Activated B cell treated with CpG ODN at 0.5 μM for 24 hours (primary cell): Measurements from ENCODE around the gene LBHD1. TPM values are rescaled to one million over a fixed set of nuclear protein-coding genes. Genes with fewer than 3 reads are reported as not detected.
"Not testable (repeated sequence)": the region's sequence is repeated elsewhere in the genome, so short reads cannot be mapped to it uniquely, and the experiment has no call there.

ENCODE experiments used
- ATAC-seq: fragments of 200-7000 bp; cut with Tn5 transposase; one replicate; pipeline ENCODE4 v1.10.0; 2021; ENCODE audit warnings: low read depth, mild to moderate bottlenecking, moderate library complexity
- CTCF ChIA-PET: fragments of 350-600 bp; sonication (Branson Sonifier 250); formaldehyde crosslinking; loops from one replicate; lab custom pipeline; 2021; ENCODE audit warnings: antibody characterized with exemption; lab: Charles Lee
- POLR2A ChIA-PET: fragments of 350-600 bp; sonication (Branson Sonifier 250); formaldehyde crosslinking; loops from one replicate; lab custom pipeline; 2021; ENCODE audit warnings: antibody characterized with exemption; lab: Charles Lee
- DNase-seq: peaks from one replicate; pipeline ENCODE4 v3.0.0; 2022
- H3K27ac Mint-ChIP-seq: one replicate; pipeline ENCODE4 v1.8.0; 2020; ENCODE audit warnings: mixed read lengths
- H3K27me3 Mint-ChIP-seq: one replicate; pipeline ENCODE4 v1.8.0; 2021; ENCODE audit warnings: mixed read lengths
- H3K36me3 Mint-ChIP-seq: one replicate; pipeline ENCODE4 v1.8.0; 2021; ENCODE audit warnings: low read depth, mixed read lengths
- H3K4me1 Mint-ChIP-seq: one replicate; pipeline ENCODE4 v1.8.0; 2021; ENCODE audit warnings: mixed read lengths
- H3K4me3 Mint-ChIP-seq: one replicate; pipeline ENCODE4 v1.8.0; 2020; ENCODE audit warnings: mild to moderate bottlenecking, mixed read lengths
- H3K9me3 Mint-ChIP-seq: one replicate; pipeline ENCODE4 v1.8.0; 2020; ENCODE audit warnings: mixed read lengths
- CTCF ChIP-seq: fragments of 200-600 bp; IDR thresholded peaks from one replicate; pipeline ENCODE4 v1.8.0; 2022; ENCODE audit warnings: antibody characterized with exemption, mild to moderate bottlenecking
- intact Hi-C: fragments of 100-400 bp; cut with micrococcal nuclease; formaldehyde crosslinking; loops from one replicate; pipeline ENCODE4 v1.15.1; 2024
- total RNA-seq: library from RNA; stranded (reverse); gene quantifications from 2 replicates; pipeline ENCODE4 v1.2.3, GENCODE V29; 2022

Gene LBHD1
- total RNA-seq, 1 donor from 2014 or later = 24.9 TPM

DNA sequence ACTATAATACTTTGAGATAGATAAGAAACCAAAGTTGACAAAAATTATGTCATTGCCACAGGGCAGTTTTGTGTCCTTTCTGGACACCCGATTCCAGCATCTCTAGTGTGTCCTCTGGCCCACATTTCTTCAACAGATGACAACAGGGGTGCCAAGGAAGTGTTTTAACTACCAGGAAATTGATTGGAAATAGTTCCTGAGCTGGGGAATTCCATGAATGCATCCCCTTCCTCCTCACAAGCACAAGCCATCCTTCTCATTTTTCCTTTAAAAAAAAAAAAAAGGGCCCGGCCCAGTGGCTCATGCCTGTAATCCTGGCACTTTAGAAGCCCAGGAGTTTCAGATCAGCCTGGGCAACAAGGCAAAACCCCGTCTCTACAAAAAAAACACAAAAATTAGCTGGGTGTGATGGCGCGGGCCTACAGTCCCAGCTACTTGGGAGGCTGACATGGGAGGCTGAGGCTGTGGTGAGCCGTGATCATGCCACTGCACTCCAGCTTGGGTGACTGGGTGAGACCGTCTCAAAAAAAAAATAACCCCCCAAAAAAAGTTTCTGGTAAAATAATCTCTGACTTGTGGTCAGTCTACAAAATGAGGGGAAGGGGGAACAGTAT lies 49.5 kb downstream of the LBHD1 start:
- intact Hi-C loops = loop anchor here (1.0 kb wide), 7 partner anchors 10 to 106 kb away; partner anchors contain the start of genes C11orf98, CSKMT, EML3 and GANAB
- POLR2A ChIA-PET = interaction anchor here (0.7 to 5.1 kb wide), 31 partner anchors 7 to 259 kb away, joined by 3 to 109 read pairs (median 5); partner anchors contain the start of genes C11orf98, CSKMT, EEF1G and EML3
- TF ChIP-seq CTCF = no peak
- ATAC-seq (no peak), DNase-seq (no peak)
- H3K4me1 Mint-ChIP-seq = peaks cover 19% of the 10 kb centered on the region
- peak overlapping the region; percentile 90 for H3K4me3 Mint-ChIP-seq
- H3K27me3 Mint-ChIP-seq = no peaks in the 10 kb centered on the region
- H3K36me3 Mint-ChIP-seq = peaks cover 45% of the 10 kb centered on the region
- H3K9me3 Mint-ChIP-seq = no peaks in the 10 kb centered on the region
- CTCF ChIA-PET = interaction anchor here (0.6 to 2.7 kb wide), 4 partner anchors 11 to 53 kb away, joined by 3 to 16 read pairs (median 5); partner anchors contain the start of gene TUT1
- peak overlapping the region; percentile 93 for H3K27ac Mint-ChIP-seq

DNA sequence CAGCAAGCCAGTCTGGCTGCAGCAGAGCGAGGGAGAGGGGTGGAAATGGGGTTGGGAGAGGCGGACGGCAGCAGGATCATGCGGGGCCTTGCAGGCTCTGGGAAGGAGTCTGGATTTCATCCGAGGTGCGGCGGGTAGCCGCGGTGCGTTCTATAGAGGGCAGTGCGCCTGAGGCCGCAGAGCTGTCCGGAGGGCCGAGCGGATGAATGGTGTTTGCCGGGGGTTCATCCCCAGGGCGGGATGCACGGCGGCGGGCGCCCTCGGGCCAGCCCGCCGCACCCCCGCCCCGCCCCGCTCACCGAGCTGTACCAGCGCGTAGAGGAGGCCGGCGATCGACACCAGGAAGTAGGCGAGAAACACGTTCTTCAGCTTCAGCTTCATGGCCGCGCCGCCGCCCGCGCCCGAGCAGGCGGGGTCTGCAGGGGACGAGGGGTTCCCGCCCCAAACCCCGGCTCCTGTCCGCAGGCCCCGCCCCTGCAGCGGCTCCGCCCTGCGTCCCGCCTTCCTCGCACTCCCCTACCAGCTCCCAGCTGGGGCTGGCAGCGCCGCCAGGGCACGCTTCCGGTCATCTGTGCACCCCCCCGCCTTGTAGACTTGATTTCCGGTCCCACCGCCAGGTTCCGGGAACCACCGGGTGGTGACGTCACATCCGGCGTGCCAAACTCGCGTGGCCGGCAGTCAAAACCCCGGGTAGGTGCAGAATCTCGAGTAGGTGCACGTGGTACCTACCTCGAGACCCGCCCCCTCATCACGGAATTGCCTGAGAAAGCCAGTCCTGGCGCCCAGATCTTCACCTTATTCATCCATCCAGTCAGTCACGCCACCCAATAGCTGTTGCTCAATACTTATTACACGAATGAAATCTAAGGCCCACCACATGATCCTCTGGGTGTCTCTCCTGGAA lies 50.2 kb downstream of the LBHD1 start, which contains the start of gene B3GAT3:
B3GAT3 (minus strand) TSS at position 420 of the 904 bp plus-strand sequence; CDS start at position 381, 39 bp downstream.
- intact Hi-C loops = loop anchor here (1.0 kb wide), 7 partner anchors 10 to 106 kb away; partner anchors contain the start of genes C11orf98, CSKMT, EML3 and GANAB
- DNase-seq = peak; percentile 93
- no peaks in the 10 kb centered on the region for H3K9me3 Mint-ChIP-seq
- TF ChIP-seq CTCF = no peak
- POLR2A ChIA-PET = interaction anchor here (0.5 to 5.1 kb wide), 41 partner anchors 8 to 260 kb away, joined by 3 to 109 read pairs (median 5); partner anchors contain the start of genes C11orf98, CSKMT, EEF1G and EML3
- CTCF ChIA-PET = interaction anchor here (0.6 to 2.7 kb wide), 7 partner anchors 10 to 197 kb away, joined by 3 to 16 read pairs (median 3); partner anchors contain the start of gene TUT1
- H3K4me1 Mint-ChIP-seq = peaks cover 19% of the 10 kb centered on the region
- peaks cover 42% of the 10 kb centered on the region for H3K36me3 Mint-ChIP-seq
- H3K4me3 Mint-ChIP-seq = peak within 1 kb of the TSS; percentile 90
- H3K27ac Mint-ChIP-seq = peak within 1 kb of the TSS; percentile 93
- no peaks in the 10 kb centered on the region for H3K27me3 Mint-ChIP-seq
- peak; percentile 92 for ATAC-seq

DNA sequence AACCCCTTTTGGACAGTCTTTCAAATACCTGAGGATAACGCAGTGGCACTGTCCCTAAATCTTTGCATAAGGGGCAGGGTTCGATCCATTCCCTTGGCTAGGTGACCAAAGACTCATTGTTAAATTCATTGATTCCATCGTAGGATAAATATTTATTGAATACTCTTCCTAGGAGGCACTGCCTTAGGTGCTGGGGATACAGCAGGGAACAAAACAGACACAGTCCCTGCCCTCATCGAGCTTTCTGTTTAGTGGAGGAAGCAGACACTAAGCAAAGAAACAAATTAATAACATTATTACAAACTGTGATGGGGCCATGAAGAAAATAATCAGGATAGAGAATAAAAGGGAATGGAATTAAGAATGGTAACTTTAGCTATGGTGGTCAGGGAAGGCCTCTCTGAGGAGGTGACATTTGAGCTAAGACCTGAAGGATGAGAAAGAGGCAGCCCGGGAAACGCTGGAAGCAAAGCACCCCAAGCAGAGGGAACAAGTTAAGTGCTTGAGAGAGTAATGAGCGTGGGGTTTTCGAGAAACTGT lies 51.0 kb downstream of the LBHD1 start:
- POLR2A ChIA-PET = interaction anchor here (0.5 to 5.1 kb wide), 27 partner anchors 9 to 260 kb away, joined by 3 to 109 read pairs (median 5); partner anchors contain the start of genes C11orf98, CSKMT, EEF1G and EML3
- Mint-ChIP-seq H3K36me3 (peaks cover 42% of the 10 kb centered on the region), H3K4me1 (peaks cover 19% of the 10 kb centered on the region), H3K9me3 (no peaks in the 10 kb centered on the region), H3K27ac (peak overlapping the region; percentile 83), H3K27me3 (no peaks in the 10 kb centered on the region), H3K4me3 (peak overlapping the region; percentile 90)
- CTCF ChIA-PET = interaction anchor here (0.9 to 2.7 kb wide), 5 partner anchors 9 to 196 kb away, joined by 3 to 16 read pairs (median 3); partner anchors contain the start of gene TUT1
- intact Hi-C loops = no loop called here
- no peak for ATAC-seq
- no peak for TF ChIP-seq CTCF
- no peak for DNase-seq

DNA sequence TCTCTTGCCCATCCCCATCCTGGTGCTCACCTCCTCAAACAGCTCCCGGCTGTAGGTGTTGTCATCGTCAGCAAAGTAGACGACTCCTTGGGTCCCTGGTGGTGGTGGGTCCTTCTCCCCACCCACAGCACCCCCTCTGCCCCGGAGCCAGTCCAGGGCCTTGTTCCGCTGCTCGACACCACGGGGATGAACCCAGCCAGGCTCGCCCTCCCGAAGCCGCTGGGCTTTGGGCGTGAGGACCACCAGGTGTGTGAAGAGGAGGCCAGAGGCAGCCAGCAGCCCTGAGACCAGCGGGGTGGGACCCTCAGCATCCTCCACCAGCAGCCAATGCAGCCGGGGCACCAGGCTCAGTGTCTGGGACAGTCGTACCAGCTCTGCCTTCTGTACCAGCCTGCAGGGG lies 55.1 kb downstream of the LBHD1 start:
- DNase-seq, H3K4me3 Mint-ChIP-seq, H3K9me3 Mint-ChIP-seq, CTCF ChIA-PET, intact Hi-C loops, H3K27me3 Mint-ChIP-seq, ATAC-seq, H3K27ac Mint-ChIP-seq, POLR2A ChIA-PET: not testable (repeated sequence)
- H3K4me1 Mint-ChIP-seq = peaks cover 15% of the 10 kb centered on the region
- peaks cover 36% of the 10 kb centered on the region for H3K36me3 Mint-ChIP-seq

DNA sequence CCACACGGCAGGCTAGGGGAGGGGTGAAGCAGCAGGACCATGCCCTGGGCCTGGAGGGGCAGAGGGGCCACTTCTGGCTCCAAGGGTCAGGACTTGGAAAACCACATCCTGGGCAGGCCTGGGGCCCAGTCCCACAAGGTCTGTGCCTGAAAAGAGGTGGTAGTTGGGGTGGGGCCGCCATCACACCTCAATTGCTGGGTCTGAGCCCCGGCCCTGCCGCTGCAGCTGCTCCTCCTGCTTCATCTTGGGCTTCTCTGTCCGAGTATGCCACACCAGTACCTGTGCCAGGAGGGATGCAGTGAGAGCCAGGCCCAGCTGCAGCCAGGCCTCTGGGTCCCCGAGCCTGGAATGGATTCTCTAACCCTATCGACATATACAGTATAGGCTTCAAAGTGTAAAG lies 56.5 kb downstream of the LBHD1 start:
- no peak for DNase-seq
- ChIA-PET POLR2A (interaction anchor here (0.9 to 1.8 kb wide), 2 partner anchors 49 to 56 kb away, joined by 3 to 5 read pairs; partner anchors contain the start of genes C11orf98, CSKMT, LBHD1 and UQCC3), CTCF (no interaction called here)
- peaks cover 38% of the 10 kb centered on the region for H3K36me3 Mint-ChIP-seq
- peaks cover 16% of the 10 kb centered on the region for H3K4me1 Mint-ChIP-seq
- no peaks in the 10 kb centered on the region for H3K9me3 Mint-ChIP-seq
- H3K27ac Mint-ChIP-seq = no peak overlapping the region
- no peak for TF ChIP-seq CTCF
- H3K27me3 Mint-ChIP-seq = no peaks in the 10 kb centered on the region
- ATAC-seq = no peak
- intact Hi-C loops = no loop called here
- no peak overlapping the region for H3K4me3 Mint-ChIP-seq
